Brain microvascular endothelial cell (primary cell): Measurements from ENCODE around the gene DEPDC5.
A peak's percentile ranks its signal among the peaks of the same experiment; 100 is the strongest.

ENCODE experiments used
- DNase-seq: peaks from one replicate; pipeline ENCODE4 v3.0.0-alpha.2; 2020
- H3K27ac ChIP-seq: fragments of 250-450 bp; sonication (Bioruptor Pico); 2 replicates; pipeline ENCODE4 v1.5.1; 2020; ENCODE audit warnings: mild to moderate bottlenecking, moderate library complexity
- H3K27me3 ChIP-seq: fragments of 250-450 bp; sonication (Bioruptor Pico); replicated peaks from 2 replicates; pipeline ENCODE4 v1.5.1; 2020; ENCODE audit warnings: mild to moderate bottlenecking
- H3K36me3 ChIP-seq: fragments of 250-450 bp; sonication (Bioruptor Pico); replicated peaks from 2 replicates; pipeline ENCODE4 v1.5.1; 2020; ENCODE audit warnings: mild to moderate bottlenecking
- H3K4me3 ChIP-seq: 2 replicates; pipeline ENCODE4 v1.5.1; 2011; ENCODE audit warnings: low read depth, mild to moderate bottlenecking, control low read depth, low read length, moderate library complexity
- in situ Hi-C: cut with HindIII; loops from 2 replicates; pipeline ENCODE4 v1.10.0; 2017; ENCODE audit warnings: low sequenced_read_pairs, low pct_ligation_motif_present
- TF ChIP-seq, protein P1 (sequence below): IDR thresholded peaks from 2 replicates; pipeline ENCODE4 v1.5.1; 2011; ENCODE audit warnings: low read depth, mild to moderate bottlenecking, moderate library complexity, low read length, control low read depth, inconsistent platforms; ENCODE audit errors: missing control alignments

Gene DEPDC5

DNA sequence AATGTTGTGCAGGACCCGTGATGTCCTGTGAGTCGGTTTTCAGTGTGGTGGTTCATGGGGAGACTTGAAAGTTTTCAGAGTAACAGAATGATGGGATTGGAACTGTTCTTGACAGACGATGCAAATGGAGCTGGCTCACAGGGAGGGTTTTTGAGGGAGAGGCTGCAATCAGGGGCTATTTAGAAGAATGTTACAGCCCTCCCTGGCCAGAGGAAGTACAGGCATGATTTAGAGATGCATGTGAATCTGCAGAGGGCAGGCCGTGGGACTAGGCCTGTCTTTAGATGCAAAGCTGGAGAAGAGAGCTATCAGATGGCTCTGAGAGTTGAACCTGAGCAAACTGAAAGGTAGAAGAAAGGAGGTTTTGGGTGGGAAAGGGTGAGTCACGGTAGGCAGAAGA, 115.9 kb downstream of the DEPDC5 start:
- Histone ChIP-seq H3K4me3 (no peak overlapping the region), H3K27me3 (no peaks in the 10 kb centered on the region), H3K27ac (no peak overlapping the region), H3K36me3 (peaks cover 3% of the 10 kb centered on the region)
- in situ Hi-C loops = no loop called here
- TF ChIP-seq, protein P1, sequence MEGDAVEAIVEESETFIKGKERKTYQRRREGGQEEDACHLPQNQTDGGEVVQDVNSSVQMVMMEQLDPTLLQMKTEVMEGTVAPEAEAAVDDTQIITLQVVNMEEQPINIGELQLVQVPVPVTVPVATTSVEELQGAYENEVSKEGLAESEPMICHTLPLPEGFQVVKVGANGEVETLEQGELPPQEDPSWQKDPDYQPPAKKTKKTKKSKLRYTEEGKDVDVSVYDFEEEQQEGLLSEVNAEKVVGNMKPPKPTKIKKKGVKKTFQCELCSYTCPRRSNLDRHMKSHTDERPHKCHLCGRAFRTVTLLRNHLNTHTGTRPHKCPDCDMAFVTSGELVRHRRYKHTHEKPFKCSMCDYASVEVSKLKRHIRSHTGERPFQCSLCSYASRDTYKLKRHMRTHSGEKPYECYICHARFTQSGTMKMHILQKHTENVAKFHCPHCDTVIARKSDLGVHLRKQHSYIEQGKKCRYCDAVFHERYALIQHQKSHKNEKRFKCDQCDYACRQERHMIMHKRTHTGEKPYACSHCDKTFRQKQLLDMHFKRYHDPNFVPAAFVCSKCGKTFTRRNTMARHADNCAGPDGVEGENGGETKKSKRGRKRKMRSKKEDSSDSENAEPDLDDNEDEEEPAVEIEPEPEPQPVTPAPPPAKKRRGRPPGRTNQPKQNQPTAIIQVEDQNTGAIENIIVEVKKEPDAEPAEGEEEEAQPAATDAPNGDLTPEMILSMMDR = no peak
- no peak for DNase-seq

DNA sequence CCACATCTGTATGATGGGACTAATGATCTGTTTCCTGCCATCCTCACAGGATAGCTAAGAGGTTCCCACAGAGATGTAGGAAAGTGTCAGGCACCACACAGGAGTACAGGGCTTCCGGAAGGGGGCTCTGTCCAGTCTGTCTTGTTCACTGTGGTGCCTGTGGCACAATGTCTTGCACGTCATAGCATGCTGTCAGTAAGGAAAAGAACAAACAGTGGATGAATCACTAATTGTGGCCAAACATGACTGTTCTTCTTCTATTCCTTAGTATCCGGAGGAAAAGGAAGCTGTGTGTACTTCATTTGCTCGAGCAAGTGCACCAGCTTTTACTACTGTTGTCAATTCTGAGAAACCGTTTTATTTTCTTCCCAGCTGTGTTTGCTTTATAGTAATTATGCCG, 117.1 kb downstream of the DEPDC5 start:
- DNase-seq = peak; percentile 93
- in situ Hi-C loops = no loop called here

DNA sequence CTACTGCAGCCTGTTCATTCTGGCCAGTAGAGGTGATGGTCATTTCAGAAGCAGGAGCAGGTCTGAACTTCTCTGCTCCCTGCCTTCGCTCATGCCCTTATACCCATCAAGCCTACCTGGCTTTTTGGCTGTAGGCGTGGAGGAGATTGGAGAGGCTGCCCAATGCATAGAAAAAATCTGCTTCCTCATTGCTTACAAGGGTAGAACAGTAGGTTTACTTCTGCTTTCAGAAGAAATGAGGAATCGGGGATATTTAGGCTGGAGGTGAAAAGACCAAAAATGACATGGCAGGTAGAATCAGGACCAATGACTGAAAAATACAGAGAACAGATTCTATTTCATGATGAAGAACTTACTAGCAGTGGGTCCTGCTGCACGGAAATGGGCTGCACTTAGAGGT, 117.7 kb downstream of the DEPDC5 start:
- peak overlapping the region; percentile 14 for H3K27ac ChIP-seq
- H3K27me3 ChIP-seq = no peaks in the 10 kb centered on the region
- no peak for DNase-seq
- no peak overlapping the region for H3K4me3 ChIP-seq
- peaks cover 3% of the 10 kb centered on the region for H3K36me3 ChIP-seq
- in situ Hi-C loops = no loop called here
- TF ChIP-seq, protein P1 = no peak

More for the DNA sequence above, 117.1 kb downstream of the DEPDC5 start:
- H3K36me3 ChIP-seq = peaks cover 3% of the 10 kb centered on the region
- peak overlapping the region; percentile 48 for H3K27ac ChIP-seq
- TF ChIP-seq, protein P1 = peak; percentile 79
- no peak overlapping the region for H3K4me3 ChIP-seq
- H3K27me3 ChIP-seq = no peaks in the 10 kb centered on the region

DNA sequence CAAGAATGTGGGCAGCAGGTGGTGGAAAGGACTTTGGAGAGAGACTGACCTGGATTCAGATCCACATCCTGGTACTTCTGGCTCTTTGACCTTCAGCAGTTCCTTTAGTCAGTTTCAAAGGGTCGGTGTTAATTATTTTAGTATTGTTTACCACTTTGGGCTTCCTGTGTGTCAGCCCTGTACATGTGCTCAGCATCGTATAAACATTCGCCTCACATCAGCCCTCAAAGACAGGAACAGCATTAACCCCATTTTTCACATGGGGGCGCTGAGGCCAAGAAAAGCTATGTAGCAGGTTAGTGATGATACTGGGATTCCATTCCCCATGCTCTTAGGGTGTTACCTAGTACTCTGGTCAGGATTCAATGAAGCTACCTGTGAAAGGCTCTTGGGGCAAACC, 118.4 kb downstream of the DEPDC5 start:
- no peak for DNase-seq
- TF ChIP-seq, protein P1 = peak; percentile 9
- H3K4me3 ChIP-seq = no peak overlapping the region
- H3K36me3 ChIP-seq = peaks cover 3% of the 10 kb centered on the region
- in situ Hi-C loops = no loop called here
- no peaks in the 10 kb centered on the region for H3K27me3 ChIP-seq
- no peak overlapping the region for H3K27ac ChIP-seq

DNA sequence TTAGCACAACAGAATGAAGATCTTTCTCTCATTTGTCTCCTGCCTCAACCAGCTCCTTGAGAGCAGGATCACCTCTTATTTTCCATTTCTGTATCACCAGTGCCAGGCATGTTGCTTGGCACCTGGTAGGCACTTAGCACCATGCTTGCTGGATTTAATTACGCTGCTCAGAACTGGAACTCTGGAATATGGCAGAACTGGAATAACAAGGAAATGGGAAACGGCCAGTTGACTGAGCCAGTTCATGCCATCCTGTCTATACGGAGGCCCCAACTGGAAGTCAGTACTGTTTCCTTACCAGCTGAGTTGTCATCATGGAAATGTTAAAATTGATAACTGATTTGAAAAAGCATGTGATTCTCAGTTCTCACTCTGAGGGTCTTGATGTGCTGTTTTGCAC, 121.0 kb downstream of the DEPDC5 start:
- Histone ChIP-seq H3K36me3 (peaks cover 8% of the 10 kb centered on the region), H3K4me3 (no peak overlapping the region), H3K27me3 (no peaks in the 10 kb centered on the region), H3K27ac (no peak overlapping the region)
- TF ChIP-seq, protein P1 = no peak
- no peak for DNase-seq
- in situ Hi-C loops = no loop called here

DNA sequence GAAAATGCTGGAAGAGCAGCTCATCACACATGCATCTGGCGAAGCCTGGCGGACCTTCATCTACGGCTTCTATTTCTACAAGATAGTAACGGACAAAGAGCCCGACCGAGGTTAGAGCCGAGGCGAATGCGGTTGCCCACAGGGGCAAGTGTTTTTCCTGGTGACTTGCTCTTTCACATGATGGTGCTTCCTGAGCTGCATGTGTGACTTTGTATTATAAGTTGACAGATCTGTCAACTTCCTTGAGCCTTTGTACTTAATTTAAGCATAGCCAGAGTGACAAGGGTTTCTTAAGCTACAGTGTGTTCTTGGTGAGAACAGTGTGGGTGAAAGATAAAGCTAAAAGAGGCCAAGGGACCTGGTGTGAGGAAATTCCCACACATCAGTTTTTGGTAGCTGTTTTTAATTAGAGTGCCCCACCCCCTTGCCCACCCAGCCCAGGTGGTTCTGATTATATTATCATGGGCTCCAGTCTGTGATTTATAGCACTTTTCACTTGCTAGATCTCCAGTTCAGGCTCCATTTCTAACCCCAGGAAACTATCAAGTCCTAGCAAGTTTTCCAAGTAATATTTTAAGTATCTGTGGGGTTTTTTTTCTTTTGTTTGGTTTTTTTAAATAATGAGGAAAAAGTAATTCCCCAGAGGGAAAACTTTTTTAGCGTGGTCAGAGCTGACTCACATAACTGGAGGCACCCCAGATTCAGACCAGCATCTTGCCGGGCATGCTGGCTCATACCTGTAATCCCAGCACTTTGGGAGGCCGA, 122.5 kb downstream of the DEPDC5 start:
- peaks cover 8% of the 10 kb centered on the region for H3K36me3 ChIP-seq
- in situ Hi-C loops = no loop called here
- DNase-seq = no peak
- H3K4me3 ChIP-seq = no peak overlapping the region
- TF ChIP-seq, protein P1 = no peak
- H3K27ac ChIP-seq = no peak overlapping the region
- no peaks in the 10 kb centered on the region for H3K27me3 ChIP-seq
